ENCODE measurements around the gene C19orf12.

Gene C19orf12

GRCh38 chr19:29662604-29663404, 52.3 kb downstream of the C19orf12 start:
- peak; percentile 83 for DNase-seq (ENCODE audit: low spot score)

DNA sequence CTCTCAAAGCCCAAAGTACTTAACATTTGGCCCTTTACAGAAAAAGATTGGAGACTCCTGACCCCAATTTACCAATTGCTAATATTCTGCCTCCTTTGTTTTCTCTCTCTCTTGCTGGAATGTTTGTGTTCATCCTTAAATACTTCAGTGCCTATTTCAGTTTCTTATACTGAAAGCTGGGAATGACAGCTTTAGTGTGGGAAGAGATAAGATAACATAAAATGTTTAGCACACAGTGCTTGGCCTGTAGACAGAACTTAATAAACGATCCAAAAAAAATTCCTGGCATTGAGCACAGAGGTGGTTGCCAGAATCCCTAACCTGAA, 52.8 kb downstream of the C19orf12 start:
- DNase-seq (ENCODE audit: low spot score) = peak; percentile 56

GRCh38 chr19:29660835-29661234, 54.2 kb downstream of the C19orf12 start:
- no peak for DNase-seq (ENCODE audit: low spot score)

GRCh38 chr19:29658221-29658991, 56.7 kb downstream of the C19orf12 start:
- no peak for DNase-seq (ENCODE audit: low spot score)

- no peak for DNase-seq (ENCODE audit: low spot score)
These were observed 59.3 kb downstream of the C19orf12 start for GRCh38 chr19:29655648-29656335.

- no peak for DNase-seq (ENCODE audit: low spot score)
These were observed 61.7 kb downstream of the C19orf12 start for GRCh38 chr19:29653398-29653797.

DNA sequence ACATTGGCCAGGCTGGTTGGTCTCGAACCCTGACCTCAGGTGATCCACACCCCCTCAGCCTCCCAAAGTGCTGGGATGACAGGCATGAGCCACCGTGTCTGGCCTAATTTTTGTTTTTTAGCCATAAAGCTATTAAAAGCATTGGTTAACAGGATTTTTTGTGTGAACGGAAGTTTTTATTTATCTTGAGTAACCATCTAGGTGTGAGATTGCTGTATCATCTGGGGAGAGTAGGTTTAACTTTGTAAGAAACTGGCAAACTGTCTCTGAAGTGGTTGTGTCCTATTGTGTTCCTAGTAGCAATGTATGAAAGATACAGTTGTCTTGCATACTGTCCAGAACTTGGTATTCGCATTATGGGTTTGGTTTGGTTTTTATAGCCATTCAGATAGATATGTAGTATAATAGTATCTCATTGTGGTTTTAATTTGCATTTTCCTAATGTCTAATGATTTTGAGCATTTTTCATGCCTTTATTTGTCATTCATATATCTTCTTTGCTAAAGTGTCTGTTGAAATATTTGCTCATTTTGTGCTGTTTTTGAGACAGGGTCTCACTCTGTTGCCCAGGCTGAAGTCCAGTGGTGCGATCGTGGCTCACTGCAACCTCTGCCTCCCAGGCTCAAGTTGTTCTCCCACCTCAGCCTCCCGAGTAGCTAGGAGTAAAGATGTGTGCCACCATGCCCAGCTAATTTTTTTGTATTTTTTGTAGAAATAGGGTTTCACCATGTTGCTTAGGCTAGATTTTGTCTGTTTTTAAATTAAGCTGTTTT, 63.3 kb downstream of the C19orf12 start:
- no peak for DNase-seq (ENCODE audit: low spot score)

DNA sequence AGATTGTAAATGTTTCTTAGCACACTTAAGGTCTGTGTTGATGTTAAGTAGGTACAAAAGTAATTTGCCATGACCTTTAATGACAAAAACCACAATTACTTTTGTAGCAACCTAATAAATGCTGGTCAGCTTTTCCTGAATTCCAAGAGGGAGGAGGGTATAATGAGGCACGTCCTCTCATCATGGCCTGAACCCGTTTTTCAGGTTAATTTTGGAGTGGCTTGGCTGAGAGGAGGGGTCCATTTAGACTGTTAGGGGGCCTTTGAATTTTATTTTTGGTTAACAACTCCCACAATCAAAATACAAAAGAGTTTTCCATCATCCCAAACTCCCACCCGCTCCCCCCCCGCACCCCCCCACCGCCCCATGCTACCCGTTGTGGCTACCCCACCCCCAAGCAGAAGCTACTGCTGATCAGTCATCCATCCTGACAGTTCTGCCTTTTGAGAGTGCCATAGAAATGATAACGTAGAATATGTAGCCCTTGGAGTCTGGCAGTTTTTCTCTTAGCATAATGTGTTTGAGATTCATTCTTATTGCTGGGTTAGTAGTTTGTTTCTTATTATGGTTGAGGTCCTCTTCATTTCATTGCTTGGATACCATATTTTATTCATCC, 64.2 kb downstream of the C19orf12 start:
- no peak for DNase-seq (ENCODE audit: low spot score)
